Fibroblast of pulmonary artery (primary cell): ENCODE results near the gene DDX10.
"Not testable (repeated sequence)": the region's sequence is repeated elsewhere in the genome, so short reads cannot be mapped to it uniquely, and the experiment has no call there.

Experiments
- DNase-seq: peaks from one replicate; pipeline ENCODE4 v3.0.0-alpha.2; 2010; ENCODE audit warnings: low read depth
- H3K4me3 ChIP-seq: replicated peaks from 2 replicates; pipeline ENCODE4 v1.5.1; 2011; ENCODE audit warnings: low read depth, mild to moderate bottlenecking, control low read depth, low read length, moderate library complexity
- TF ChIP-seq, protein P1 (sequence below): IDR thresholded peaks from 2 replicates; pipeline ENCODE4 v1.5.1; 2011; ENCODE audit warnings: mild to moderate bottlenecking, control low read depth, low read length, inconsistent platforms; ENCODE audit errors: missing control alignments

Gene DDX10

GRCh38 chr11:108757630-108758029, 92.8 kb downstream of the DDX10 start:
- no peak for DNase-seq
- TF ChIP-seq, protein P1, sequence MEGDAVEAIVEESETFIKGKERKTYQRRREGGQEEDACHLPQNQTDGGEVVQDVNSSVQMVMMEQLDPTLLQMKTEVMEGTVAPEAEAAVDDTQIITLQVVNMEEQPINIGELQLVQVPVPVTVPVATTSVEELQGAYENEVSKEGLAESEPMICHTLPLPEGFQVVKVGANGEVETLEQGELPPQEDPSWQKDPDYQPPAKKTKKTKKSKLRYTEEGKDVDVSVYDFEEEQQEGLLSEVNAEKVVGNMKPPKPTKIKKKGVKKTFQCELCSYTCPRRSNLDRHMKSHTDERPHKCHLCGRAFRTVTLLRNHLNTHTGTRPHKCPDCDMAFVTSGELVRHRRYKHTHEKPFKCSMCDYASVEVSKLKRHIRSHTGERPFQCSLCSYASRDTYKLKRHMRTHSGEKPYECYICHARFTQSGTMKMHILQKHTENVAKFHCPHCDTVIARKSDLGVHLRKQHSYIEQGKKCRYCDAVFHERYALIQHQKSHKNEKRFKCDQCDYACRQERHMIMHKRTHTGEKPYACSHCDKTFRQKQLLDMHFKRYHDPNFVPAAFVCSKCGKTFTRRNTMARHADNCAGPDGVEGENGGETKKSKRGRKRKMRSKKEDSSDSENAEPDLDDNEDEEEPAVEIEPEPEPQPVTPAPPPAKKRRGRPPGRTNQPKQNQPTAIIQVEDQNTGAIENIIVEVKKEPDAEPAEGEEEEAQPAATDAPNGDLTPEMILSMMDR, result no peak
- H3K4me3 ChIP-seq, result no peak overlapping the region

DNA sequence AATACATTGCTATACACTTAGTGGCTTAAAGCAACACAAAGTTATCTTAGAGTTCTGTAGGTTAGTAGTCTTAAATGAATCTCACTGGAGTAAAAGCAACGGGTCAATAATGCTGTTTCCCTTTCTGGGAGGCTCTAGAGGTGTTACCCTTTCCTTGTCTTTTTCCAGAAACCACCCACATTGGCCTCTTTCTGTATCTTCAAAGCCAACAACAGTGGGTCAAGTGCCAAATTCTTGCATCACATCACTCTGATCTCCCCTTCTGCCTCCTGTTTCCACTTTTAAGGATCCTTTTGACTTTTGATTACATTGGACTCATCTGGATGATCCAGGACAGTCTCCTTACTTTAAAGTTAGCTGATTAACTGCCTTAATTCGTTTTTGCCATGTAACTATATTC, 93.6 kb downstream of the DDX10 start:
- TF ChIP-seq, protein P1, result no peak
- no peak overlapping the region for H3K4me3 ChIP-seq
- peak; percentile 44 for DNase-seq

- H3K4me3 ChIP-seq, result no peak overlapping the region
- TF ChIP-seq, protein P1, result no peak
- DNase-seq, result no peak
These were observed 101.8 kb downstream of the DDX10 start for GRCh38 chr11:108766596-108767173.

DNA sequence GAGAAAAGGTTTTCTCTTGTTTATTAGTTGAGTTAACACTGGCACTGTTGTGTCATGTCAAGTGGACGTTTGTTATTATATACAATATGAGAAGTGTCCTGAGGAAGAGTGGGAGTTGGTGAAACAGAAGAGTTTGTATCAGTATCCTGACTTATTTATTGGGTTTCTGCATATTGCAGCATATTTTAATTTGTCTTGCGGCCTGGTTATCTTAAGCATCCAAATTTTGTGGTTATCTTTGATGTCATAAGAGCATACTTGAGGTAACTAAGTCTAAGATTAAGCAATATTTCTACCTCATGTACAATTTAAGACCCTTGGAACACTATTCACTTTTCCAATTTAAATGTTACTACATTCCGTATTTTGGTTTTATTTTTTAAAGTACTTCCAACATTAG, 103.5 kb downstream of the DDX10 start:
- H3K4me3 ChIP-seq, result no peak overlapping the region
- TF ChIP-seq, protein P1, result no peak
- DNase-seq, result peak; percentile 60

GRCh38 chr11:108768964-108769363, 104.1 kb downstream of the DDX10 start:
- no peak overlapping the region for H3K4me3 ChIP-seq
- TF ChIP-seq, protein P1, result no peak
- no peak for DNase-seq

DNA sequence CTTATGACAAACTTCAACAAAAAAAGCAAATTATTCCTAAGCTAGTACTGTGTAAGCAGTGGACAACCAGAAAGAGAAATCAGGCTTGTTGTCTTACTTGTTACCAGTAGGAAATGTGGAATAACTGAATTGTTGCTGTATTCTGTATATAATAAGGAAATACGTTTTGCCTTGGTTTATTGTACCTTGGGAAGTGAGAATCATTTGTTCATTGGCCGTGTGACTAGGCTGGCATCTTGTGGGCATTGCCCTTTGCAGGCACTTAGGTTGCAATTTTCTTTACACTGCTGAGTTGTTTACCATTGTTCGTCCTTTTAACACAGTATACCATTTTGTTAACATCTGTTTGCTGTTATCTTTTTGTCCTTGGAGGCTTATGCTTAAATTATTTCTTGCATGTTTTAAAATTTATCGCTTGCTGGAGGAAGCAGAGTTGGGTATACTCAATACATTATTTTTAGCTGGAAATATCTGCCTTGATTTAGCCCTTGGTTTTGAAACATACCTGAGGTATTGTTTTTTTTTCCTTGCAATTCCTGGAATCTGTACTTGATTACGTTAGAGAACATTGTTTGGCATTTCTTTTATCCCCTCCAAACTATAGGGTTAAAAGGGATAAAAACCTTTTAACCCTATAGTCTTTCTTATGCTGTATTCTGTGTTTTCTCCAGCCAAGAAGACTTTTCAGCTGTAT, 109.3 kb downstream of the DDX10 start:
- no peak overlapping the region for H3K4me3 ChIP-seq
- TF ChIP-seq, protein P1, result no peak
- DNase-seq, result peak; percentile 10

- H3K4me3 ChIP-seq, result no peak overlapping the region
- TF ChIP-seq, protein P1, result no peak
- DNase-seq, result no peak
These were observed 110.5 kb downstream of the DDX10 start for GRCh38 chr11:108775324-108775723.

DNA sequence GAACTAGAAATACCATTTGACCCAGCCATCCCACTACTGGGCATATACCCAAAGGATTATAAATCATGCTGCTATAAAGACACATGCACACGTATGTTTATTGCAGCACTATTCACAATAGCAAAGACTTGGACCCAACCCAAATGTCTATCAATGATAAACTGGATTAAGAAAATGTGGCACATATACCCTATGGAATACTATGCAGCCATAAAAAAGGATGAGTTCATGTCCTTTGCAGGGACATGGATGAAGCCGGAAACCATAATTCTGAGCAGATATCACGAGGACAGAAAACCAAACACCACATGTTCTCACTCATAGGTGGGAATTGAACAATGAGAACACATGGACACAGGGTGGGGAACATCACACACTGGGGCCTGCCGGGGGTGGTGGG, 114.3 kb downstream of the DDX10 start:
- not testable (repeated sequence) for H3K4me3 ChIP-seq, DNase-seq
